B cell (primary cell): ENCODE results near the gene ECHDC1.

Source experiments
- CTCF ChIP-seq: fragments of 200-600 bp; IDR thresholded peaks from one replicate; pipeline ENCODE4 v1.8.0; 2022; ENCODE audit warnings: antibody characterized with exemption, mild to moderate bottlenecking
- EZH2 ChIP-seq: IDR thresholded peaks from 2 replicates; pipeline ENCODE4 v1.6.1; 2012; ENCODE audit warnings: borderline replicate concordance, low read depth, mild to moderate bottlenecking, moderate library complexity, low read length; ENCODE audit not compliant: insufficient read depth, poor library complexity, severe bottlenecking

DNA sequence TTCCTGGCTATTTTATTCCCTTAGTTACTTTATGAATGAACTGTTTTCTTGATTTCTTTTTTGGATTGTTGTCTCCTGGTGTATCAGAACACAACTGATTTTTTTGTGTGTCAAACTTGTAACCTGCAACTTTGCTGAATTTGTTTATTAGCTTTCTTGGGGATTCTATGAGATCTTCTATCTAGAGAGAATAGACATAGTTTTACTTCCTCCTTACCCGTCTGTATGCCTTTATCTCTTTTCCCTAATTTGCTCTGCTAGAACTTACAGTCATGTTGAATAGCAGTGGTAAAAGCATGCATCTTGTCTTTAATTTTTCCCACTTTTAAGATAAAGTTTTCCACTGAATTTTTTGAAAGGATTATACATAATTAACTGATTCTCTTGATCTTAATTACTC, 63.6 kb downstream of the ECHDC1 start:
- TF ChIP-seq CTCF (no peak), EZH2 (no peak)
